Measurements from ENCODE around the gene MAGI2. TPM values are rescaled to one million over a fixed set of nuclear protein-coding genes. Genes with fewer than 3 reads are reported as not detected.

The MAGI2 gene
- total RNA-seq, 1 experiment from 2014 or later = 1.1 TPM

Small RNAs within 50 kb of the gene (small RNA-seq; reads per million reads assigned to genes)
- gene RNU6-337P = 0 reads per million in 2 experiments
- gene RNU6-530P = 0 reads per million in 2 experiments

Measured in NCI-H460 (cell line).